Keratinocyte (primary cell): Measurements from ENCODE around the gene SIMC1.

ENCODE experiments used
- CTCF ChIP-seq, 3 experiments: IDR thresholded peaks in 1 of 3; conservative IDR thresholded peaks in 1 of 3; optimal IDR thresholded peaks in 1 of 3; 2 replicates in 2 of 3; 3 replicates in 1 of 3; pipeline versions ENCODE3 to v1.5.1; 2011; ENCODE audit warnings: low read length in 3 of 3, mild to moderate bottlenecking in 3 of 3, moderate library complexity in 2 of 3, control low read depth in 1 of 3, inconsistent platforms in 1 of 3; ENCODE audit not compliant: insufficient read depth in 2 of 3; ENCODE audit errors: extremely low read depth in 1 of 3
- EZH2 ChIP-seq: IDR thresholded peaks from one replicate; pipeline ENCODE4 v1.6.1; 2012; ENCODE audit warnings: inconsistent platforms, mild to moderate bottlenecking, low read length, moderate library complexity

GRCh38 chr5:176387384-176387925 lies 149.2 kb downstream of the SIMC1 start:
- TF ChIP-seq CTCF (optimal IDR thresholded peaks at IDR 0.05 in 1 of 3, IDR thresholded peaks at IDR 0.05 in 1 of 3, conservative IDR thresholded peaks at IDR 0.05 in 1 of 3; ENCODE audit: extremely low read depth in 1 of 3, insufficient read depth in 2 of 3, low read length in 3 of 3), result no peak
- no peak for TF ChIP-seq EZH2
